BJ (cell line): ENCODE measurements around the gene URB1. TPM values are rescaled to one million over a fixed set of nuclear protein-coding genes. Genes with fewer than 3 reads are reported as not detected.

ENCODE experiments used
- CTCF ChIA-PET: fragments of 350-600 bp; formaldehyde crosslinking; extraction: SDS; loops from one replicate; lab custom pipeline; 2021; ENCODE audit warnings: antibody characterized with exemption, inconsistent platforms; lab: Yijun Ruan, JAX
- POLR2A ChIA-PET: fragments of 300-600 bp; sonication (Branson Sonifier 250); formaldehyde crosslinking; extraction: SDS; loops from one replicate; lab custom pipeline; 2021; ENCODE audit warnings: antibody characterized with exemption; lab: Charles Lee
- DNase-seq: peaks from one replicate; pipeline ENCODE4 v3.0.0-alpha.2; 2011; ENCODE audit warnings: low read depth
- H3K27me3 ChIP-seq: 2 replicates; pipeline ENCODE4 v1.6.0; 2011; ENCODE audit warnings: low read length; ENCODE audit not compliant: control insufficient read depth, insufficient read depth
- H3K36me3 ChIP-seq: 2 replicates; pipeline ENCODE4 v1.5.1; 2011; ENCODE audit warnings: low read length; ENCODE audit not compliant: control insufficient read depth, insufficient read depth
- H3K4me3 ChIP-seq: 2 replicates; pipeline ENCODE4 v1.5.1; 2011; ENCODE audit warnings: low read depth, mild to moderate bottlenecking, control low read depth, low read length
- CTCF ChIP-seq: IDR thresholded peaks from 2 replicates; pipeline ENCODE4 v1.5.1; 2011; ENCODE audit warnings: low read depth, mild to moderate bottlenecking, control low read depth, inconsistent platforms, low read length, moderate library complexity; ENCODE audit not compliant: insufficient read depth
- polyA plus RNA-seq: library from polyadenylated mRNA; depleted of rRNA; stranded (reverse); fragments of >200 nt; gene quantifications from 2 replicates; pipeline ENCODE4 v1.2.3, GENCODE V29; 2011

URB1 gene
- polyA plus RNA-seq, 1 experiment: 8.8 TPM

GRCh38 chr21:32334980-32335531 lies 57.8 kb downstream of the URB1 start:
- no peak for TF ChIP-seq CTCF
- DNase-seq: peak; percentile 19
- POLR2A ChIA-PET: interaction anchor here (0.6 kb wide), 1 partner anchor 427 kb away, joined by 4 read pairs; no protein-coding TSS in a partner anchor
- no peak overlapping the region for H3K4me3 ChIP-seq
- no peaks in the 10 kb centered on the region for H3K27me3 ChIP-seq
- CTCF ChIA-PET: interaction anchor here (1.1 kb wide), 1 partner anchor 11 kb away, joined by 4 read pairs; no protein-coding TSS in a partner anchor
- H3K36me3 ChIP-seq: peaks cover 22% of the 10 kb centered on the region

- no peak for TF ChIP-seq CTCF
- DNase-seq: no peak
- CTCF ChIA-PET: interaction anchor here (0.6 to 1.2 kb wide), 4 partner anchors 10 to 73 kb away, joined by 3 to 4 read pairs (median 3); no protein-coding TSS in a partner anchor
- Histone ChIP-seq H3K36me3 (peaks cover 22% of the 10 kb centered on the region), H3K27me3 (no peaks in the 10 kb centered on the region), H3K4me3 (no peak overlapping the region)
- POLR2A ChIA-PET: no interaction called here
Observed at GRCh38 chr21:32333953-32334673, 58.7 kb downstream of the URB1 start.

GRCh38 chr21:32332463-32332951 lies 60.3 kb downstream of the URB1 start:
- TF ChIP-seq CTCF: no peak
- ChIA-PET POLR2A (no interaction called here), CTCF (no interaction called here)
- peaks cover 19% of the 10 kb centered on the region for H3K36me3 ChIP-seq
- no peak for DNase-seq
- H3K27me3 ChIP-seq: no peaks in the 10 kb centered on the region
- H3K4me3 ChIP-seq: no peak overlapping the region

GRCh38 chr21:32331444-32332305 lies 61.1 kb downstream of the URB1 start:
- ChIA-PET POLR2A (no interaction called here), CTCF (no interaction called here)
- no peak for TF ChIP-seq CTCF
- Histone ChIP-seq H3K4me3 (no peak overlapping the region), H3K27me3 (no peaks in the 10 kb centered on the region), H3K36me3 (peaks cover 14% of the 10 kb centered on the region)
- DNase-seq: no peak
